PC-3 (cell line): Measurements from ENCODE around the gene SNED1. TPM values are rescaled to one million over a fixed set of nuclear protein-coding genes. Genes with fewer than 3 reads are reported as not detected.

Source experiments
- ATAC-seq: fragments of 200-7000 bp; cut with Tn5 transposase; 2 replicates; pipeline ENCODE4 v1.9.1; 2020; ENCODE audit warnings: mild to moderate bottlenecking, moderate library complexity
- BruUV-seq: library from RNA; stranded (reverse); fragments of 400-500 nt; replicated peaks from 2 replicates; lab custom pipeline; 2021; lab: Mats Ljungman, UMichigan
- CTCF ChIA-PET: fragments of 300-600 bp; sonication (Branson Sonifier 250); formaldehyde crosslinking; loops from one replicate; lab custom pipeline; 2022; ENCODE audit warnings: antibody characterized with exemption; lab: Charles Lee
- POLR2A ChIA-PET: fragments of 300-600 bp; sonication (Branson Sonifier 250); formaldehyde crosslinking; loops from one replicate; lab custom pipeline; 2022; ENCODE audit warnings: antibody characterized with exemption; ENCODE audit not compliant: unreplicated experiment; lab: Charles Lee
- DNase-seq: peaks from one replicate; pipeline ENCODE4 v3.0.0-alpha.2; 2015
- H2AFZ ChIP-seq: fragments of 300-600 bp; sonication (generic); 2 replicates; pipeline ENCODE4 v1.6.0; 2016; ENCODE audit warnings: antibody characterized with exemption, low read length
- H3F3A ChIP-seq: fragments of 300-600 bp; sonication (generic); one replicate; pipeline ENCODE4 v1.6.0; 2017; ENCODE audit warnings: antibody characterized with exemption, low read length, control low read depth, mild to moderate bottlenecking; ENCODE audit not compliant: unreplicated experiment
- H3K27ac ChIP-seq: fragments of 300-600 bp; sonication (generic); 2 replicates; pipeline ENCODE4 v1.5.1; 2016; ENCODE audit warnings: mild to moderate bottlenecking, low read length
- H3K27me3 ChIP-seq: fragments of 300-600 bp; sonication (generic); 2 replicates; pipeline ENCODE4 v1.6.1; 2016; ENCODE audit warnings: low read length, mixed read lengths
- H3K36me3 ChIP-seq: fragments of 300-600 bp; sonication (generic); 2 replicates; pipeline ENCODE4 v1.6.1; 2016; ENCODE audit warnings: low read depth, mixed run types, low read length, mixed read lengths
- H3K4me1 ChIP-seq: fragments of 300-600 bp; sonication (generic); 2 replicates; pipeline ENCODE4 v1.5.1; 2016; ENCODE audit warnings: low read length; ENCODE audit not compliant: insufficient read depth
- H3K4me2 ChIP-seq: fragments of 300-600 bp; sonication (generic); 2 replicates; pipeline ENCODE4 v1.6.0; 2016; ENCODE audit warnings: low read length
- H3K4me3 ChIP-seq: fragments of 300-600 bp; sonication (generic); 2 replicates; pipeline ENCODE4 v1.5.1; 2016; ENCODE audit warnings: mild to moderate bottlenecking, low read length, mixed read lengths
- H3K79me2 ChIP-seq: fragments of 300-600 bp; sonication (generic); 2 replicates; pipeline ENCODE4 v1.6.1; 2017; ENCODE audit warnings: low read length, mixed read lengths
- H3K9ac ChIP-seq: fragments of 300-600 bp; sonication (generic); 2 replicates; pipeline ENCODE4 v1.6.0; 2016; ENCODE audit warnings: mild to moderate bottlenecking, low read length
- H3K9me2 ChIP-seq: fragments of 300-600 bp; sonication (generic); replicated peaks from 2 replicates; pipeline ENCODE4 v1.6.1; 2016; ENCODE audit warnings: mixed run types, low read length, mixed read lengths
- H3K9me3 ChIP-seq: fragments of 300-600 bp; sonication (generic); 2 replicates; pipeline ENCODE4 v1.6.1; 2016; ENCODE audit warnings: low read length, mixed read lengths
- H4K20me1 ChIP-seq: fragments of 300-600 bp; sonication (generic); 2 replicates; pipeline ENCODE4 v1.6.1; 2016; ENCODE audit warnings: low read length, mixed read lengths
- CTCF ChIP-seq: fragments of 300-600 bp; sonication (generic); conservative IDR thresholded peaks from 2 replicates; pipeline ENCODE4 v1.5.1; 2017; ENCODE audit warnings: antibody characterized with exemption, low read depth, mild to moderate bottlenecking, low read length
- EZH2 ChIP-seq: fragments of 300-600 bp; sonication (generic); IDR thresholded peaks from one replicate; pipeline ENCODE4 v1.6.1; 2017; ENCODE audit warnings: antibody characterized with exemption, mild to moderate bottlenecking, low read length; ENCODE audit not compliant: unreplicated experiment
- EZH2phosphoT487 ChIP-seq: fragments of 300-600 bp; sonication (generic); IDR thresholded peaks from 2 replicates; pipeline ENCODE4 v1.6.1; 2018; ENCODE audit warnings: mild to moderate bottlenecking, antibody characterized with exemption, low read length, borderline replicate concordance
- intact Hi-C: fragments of 100-400 bp; cut with micrococcal nuclease; formaldehyde crosslinking; loops from 2 replicates; pipeline ENCODE4 v1.9.0; 2023
- total RNA-seq: library from RNA; depleted of rRNA; stranded (reverse); fragments of >200 nt; gene quantifications from 2 replicates; pipeline ENCODE4 v1.2.3, GENCODE V29; 2014

Gene SNED1
- total RNA-seq, 1 experiment from 2014 or later: 0.66 TPM

GRCh38 chr2:240949791-240950705 lies 48.4 kb upstream of the SNED1 start:
- Histone ChIP-seq H3K27me3 (peaks cover 17% of the 10 kb centered on the region), H3K4me1 (no peaks in the 10 kb centered on the region), H3F3A (no peaks in the 10 kb centered on the region), H3K27ac (no peak overlapping the region), H3K9me3 (no peaks in the 10 kb centered on the region), H3K4me3 (no peak overlapping the region), H3K4me2 (no peak overlapping the region), H3K36me3 (no peaks in the 10 kb centered on the region), H3K79me2 (no peaks in the 10 kb centered on the region), H4K20me1 (no peaks in the 10 kb centered on the region), H3K9me2 (no peaks in the 10 kb centered on the region), H3K9ac (no peak overlapping the region), H2AFZ (no peak overlapping the region)
- ChIA-PET CTCF (no interaction called here), POLR2A (no interaction called here)
- TF ChIP-seq EZH2phosphoT487: no peak
- TF ChIP-seq EZH2: no peak
- no peak for TF ChIP-seq CTCF
- intact Hi-C loops: no loop called here
- ATAC-seq (no peak), DNase-seq (no peak)
- BruUV-seq: no TSS peak

GRCh38 chr2:240951045-240951594 lies 47.3 kb upstream of the SNED1 start:
- peaks cover 27% of the 10 kb centered on the region for H3K27me3 ChIP-seq
- no peaks in the 10 kb centered on the region for H3K79me2 ChIP-seq
- BruUV-seq: no TSS peak
- H3K4me3 ChIP-seq: no peak overlapping the region
- no peak for DNase-seq
- ChIA-PET CTCF (no interaction called here), POLR2A (no interaction called here)
- no peaks in the 10 kb centered on the region for H4K20me1 ChIP-seq
- H3F3A ChIP-seq: no peaks in the 10 kb centered on the region
- H3K9ac ChIP-seq: no peak overlapping the region
- H2AFZ ChIP-seq: no peak overlapping the region
- H3K36me3 ChIP-seq: no peaks in the 10 kb centered on the region
- no peaks in the 10 kb centered on the region for H3K4me1 ChIP-seq
- no peak overlapping the region for H3K27ac ChIP-seq
- no peak overlapping the region for H3K4me2 ChIP-seq
- H3K9me3 ChIP-seq: no peaks in the 10 kb centered on the region
- no peak for TF ChIP-seq EZH2phosphoT487
- no peak for TF ChIP-seq CTCF
- TF ChIP-seq EZH2: no peak
- intact Hi-C loops: no loop called here
- ATAC-seq: no peak
- H3K9me2 ChIP-seq: no peaks in the 10 kb centered on the region
